Brain microvascular endothelial cell (primary cell): ENCODE data around the gene FAM131C.
A peak's percentile ranks its signal among the peaks of the same experiment; 100 is the strongest.

Source experiments
- DNase-seq: peaks from one replicate; pipeline ENCODE4 v3.0.0-alpha.2; 2020
- H3K27ac ChIP-seq: fragments of 250-450 bp; sonication (Bioruptor Pico); 2 replicates; pipeline ENCODE4 v1.5.1; 2020; ENCODE audit warnings: mild to moderate bottlenecking, moderate library complexity
- H3K27me3 ChIP-seq: fragments of 250-450 bp; sonication (Bioruptor Pico); replicated peaks from 2 replicates; pipeline ENCODE4 v1.5.1; 2020; ENCODE audit warnings: mild to moderate bottlenecking
- H3K36me3 ChIP-seq: fragments of 250-450 bp; sonication (Bioruptor Pico); replicated peaks from 2 replicates; pipeline ENCODE4 v1.5.1; 2020; ENCODE audit warnings: mild to moderate bottlenecking
- H3K4me3 ChIP-seq: 2 replicates; pipeline ENCODE4 v1.5.1; 2011; ENCODE audit warnings: low read depth, mild to moderate bottlenecking, control low read depth, low read length, moderate library complexity
- in situ Hi-C: cut with HindIII; loops from 2 replicates; pipeline ENCODE4 v1.10.0; 2017; ENCODE audit warnings: low sequenced_read_pairs, low pct_ligation_motif_present
- TF ChIP-seq, protein P1 (sequence below): IDR thresholded peaks from 2 replicates; pipeline ENCODE4 v1.5.1; 2011; ENCODE audit warnings: low read depth, mild to moderate bottlenecking, moderate library complexity, low read length, control low read depth, inconsistent platforms; ENCODE audit errors: missing control alignments

The FAM131C gene

DNA sequence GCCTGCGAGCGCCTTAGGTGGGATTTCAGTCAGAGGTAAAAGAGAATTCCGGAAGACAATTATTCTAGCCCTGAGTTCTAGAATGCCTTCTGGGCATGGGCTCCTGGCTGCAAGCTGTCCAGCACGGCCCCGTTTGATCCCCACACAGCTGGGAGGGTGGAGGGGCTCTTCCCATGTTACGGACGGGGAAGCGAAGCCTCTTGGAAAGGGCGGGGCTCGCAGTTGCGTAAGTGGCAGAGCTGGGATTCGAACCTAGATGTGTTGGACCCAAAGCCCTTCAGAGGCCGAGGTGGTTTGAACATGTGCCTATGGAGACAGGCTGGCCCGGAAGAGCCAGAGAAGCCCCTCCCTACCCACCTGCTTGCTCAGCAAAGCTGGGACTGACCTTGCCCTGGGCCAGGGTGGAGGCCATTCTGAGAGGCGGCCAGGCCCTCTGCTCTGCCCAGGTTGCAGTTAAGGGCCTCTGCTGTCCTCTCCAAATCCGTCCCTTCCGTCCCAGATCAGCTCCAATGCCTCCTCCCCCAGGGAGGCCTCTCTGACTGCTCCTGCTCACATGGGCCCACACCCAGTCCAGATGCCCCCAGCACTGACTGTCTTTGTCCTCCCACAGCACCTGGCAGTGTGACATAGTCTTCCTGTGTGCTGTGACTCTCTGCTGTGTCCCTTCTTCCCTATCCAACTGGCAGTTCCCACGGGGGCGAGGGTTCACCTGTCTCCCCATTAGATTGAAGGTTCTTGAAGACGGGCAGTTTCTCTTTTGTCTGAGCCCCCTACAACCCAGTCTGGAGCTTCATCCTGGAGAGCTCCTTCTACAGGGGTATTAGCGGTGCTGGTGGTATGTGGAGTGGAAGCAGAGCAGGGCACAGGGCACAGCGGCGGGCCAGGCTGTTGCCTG, 54.5 kb downstream of the FAM131C start:
- in situ Hi-C loops: no loop called here
- no peak for DNase-seq
- Histone ChIP-seq H3K4me3 (no peak overlapping the region), H3K27ac (no peak overlapping the region), H3K27me3 (no peaks in the 10 kb centered on the region), H3K36me3 (no peaks in the 10 kb centered on the region)
- TF ChIP-seq, protein P1, sequence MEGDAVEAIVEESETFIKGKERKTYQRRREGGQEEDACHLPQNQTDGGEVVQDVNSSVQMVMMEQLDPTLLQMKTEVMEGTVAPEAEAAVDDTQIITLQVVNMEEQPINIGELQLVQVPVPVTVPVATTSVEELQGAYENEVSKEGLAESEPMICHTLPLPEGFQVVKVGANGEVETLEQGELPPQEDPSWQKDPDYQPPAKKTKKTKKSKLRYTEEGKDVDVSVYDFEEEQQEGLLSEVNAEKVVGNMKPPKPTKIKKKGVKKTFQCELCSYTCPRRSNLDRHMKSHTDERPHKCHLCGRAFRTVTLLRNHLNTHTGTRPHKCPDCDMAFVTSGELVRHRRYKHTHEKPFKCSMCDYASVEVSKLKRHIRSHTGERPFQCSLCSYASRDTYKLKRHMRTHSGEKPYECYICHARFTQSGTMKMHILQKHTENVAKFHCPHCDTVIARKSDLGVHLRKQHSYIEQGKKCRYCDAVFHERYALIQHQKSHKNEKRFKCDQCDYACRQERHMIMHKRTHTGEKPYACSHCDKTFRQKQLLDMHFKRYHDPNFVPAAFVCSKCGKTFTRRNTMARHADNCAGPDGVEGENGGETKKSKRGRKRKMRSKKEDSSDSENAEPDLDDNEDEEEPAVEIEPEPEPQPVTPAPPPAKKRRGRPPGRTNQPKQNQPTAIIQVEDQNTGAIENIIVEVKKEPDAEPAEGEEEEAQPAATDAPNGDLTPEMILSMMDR: no peak

DNA sequence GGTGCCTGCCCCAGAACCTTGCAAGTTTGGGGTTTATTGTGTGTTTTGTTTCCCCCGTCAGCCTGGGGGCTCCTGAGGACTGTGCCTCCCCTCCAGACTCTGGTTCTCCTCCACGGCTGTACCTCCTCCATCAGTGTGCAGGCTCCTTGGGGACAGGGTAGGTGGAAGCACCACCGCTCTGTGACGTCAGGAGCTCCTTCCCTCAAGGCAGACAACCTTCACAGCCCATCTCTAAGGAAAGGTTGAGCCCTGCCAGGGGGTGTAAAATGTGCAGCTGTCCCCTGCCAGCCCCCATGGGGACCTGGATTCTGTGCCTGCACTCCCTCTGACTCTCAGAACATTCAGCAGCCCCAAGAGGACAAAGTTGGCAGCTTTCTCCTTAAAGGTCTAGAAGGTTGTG, 55.1 kb downstream of the FAM131C start:
- in situ Hi-C loops: no loop called here
- Histone ChIP-seq H3K27ac (no peak overlapping the region), H3K4me3 (no peak overlapping the region), H3K36me3 (no peaks in the 10 kb centered on the region), H3K27me3 (no peaks in the 10 kb centered on the region)
- TF ChIP-seq, protein P1: no peak
- DNase-seq: no peak

DNA sequence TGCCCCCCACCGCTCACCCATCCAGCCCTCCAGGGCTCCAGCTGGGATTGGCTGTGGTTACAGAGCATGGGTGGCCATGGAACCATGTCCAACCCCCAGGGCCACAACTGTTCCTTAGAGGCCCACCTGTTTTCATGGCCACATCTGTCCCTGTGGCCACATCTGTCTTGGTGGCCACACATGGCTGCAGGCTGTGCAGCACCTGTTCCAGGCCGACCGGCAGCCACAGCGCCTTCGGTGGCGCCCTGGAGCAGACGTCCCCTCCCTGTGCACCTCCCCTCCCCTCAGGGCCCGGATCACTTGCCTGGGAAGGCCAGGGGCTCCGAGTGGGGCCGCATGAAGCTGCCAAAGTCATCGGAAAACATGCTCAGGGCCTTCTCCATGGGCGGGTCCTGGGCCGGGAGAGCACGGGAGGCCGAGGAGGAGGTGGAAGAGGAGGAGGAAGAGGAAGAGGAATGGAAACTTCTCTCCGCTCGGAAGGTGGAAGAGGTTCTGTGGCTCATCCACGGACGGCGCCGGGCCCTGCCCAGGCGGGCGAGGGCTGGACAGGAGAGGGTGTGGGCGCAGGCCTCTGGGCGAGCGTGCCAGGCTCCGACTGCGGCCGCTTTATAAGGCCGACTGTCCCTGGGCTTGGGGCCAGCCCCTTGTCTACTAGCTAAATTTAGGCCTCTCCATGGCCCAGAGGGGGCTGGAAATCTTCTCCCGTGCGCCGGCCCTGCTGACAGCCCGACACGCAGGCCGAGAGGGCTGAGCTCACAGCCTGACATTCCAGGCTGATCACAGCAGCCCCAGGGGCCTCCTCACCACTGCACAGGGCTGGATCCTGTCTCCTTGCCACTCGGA, 55.8 kb downstream of the FAM131C start, which contains the start of gene HSPB7:
Gene HSPB7 (minus strand): TSS at position 583 of the 843 bp plus-strand sequence. CDS start 80 bp downstream, at position 503.
- Histone ChIP-seq H3K36me3 (no peaks in the 10 kb centered on the region), H3K4me3 (no peak within 1 kb of the TSS), H3K27ac (no peak within 1 kb of the TSS), H3K27me3 (no peaks in the 10 kb centered on the region)
- TF ChIP-seq, protein P1: no peak
- peak; percentile 60 for DNase-seq
- in situ Hi-C loops: no loop called here

DNA sequence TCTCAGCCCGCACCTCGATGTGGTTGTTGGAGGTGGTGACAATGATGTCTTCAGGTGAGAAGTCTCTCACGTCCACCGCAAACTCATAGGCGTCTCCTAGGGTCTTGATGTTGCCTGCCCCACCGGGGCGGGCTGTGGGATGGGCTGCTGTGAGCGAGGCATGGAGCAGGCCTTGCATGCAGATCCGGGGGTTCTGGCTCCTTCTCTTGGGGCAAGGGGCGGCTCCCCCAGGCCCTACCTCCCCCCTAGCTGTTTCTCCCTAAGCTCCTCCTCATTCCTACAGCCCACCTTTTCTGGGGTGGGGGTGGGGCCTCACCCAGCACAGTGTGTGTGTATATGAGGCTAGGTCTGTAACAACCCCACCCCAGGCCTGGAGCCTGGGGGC, 56.4 kb downstream of the FAM131C start:
- H3K4me3 ChIP-seq: no peak overlapping the region
- no peak for DNase-seq
- H3K36me3 ChIP-seq: no peaks in the 10 kb centered on the region
- H3K27me3 ChIP-seq: no peaks in the 10 kb centered on the region
- in situ Hi-C loops: no loop called here
- TF ChIP-seq, protein P1: no peak
- no peak overlapping the region for H3K27ac ChIP-seq

DNA sequence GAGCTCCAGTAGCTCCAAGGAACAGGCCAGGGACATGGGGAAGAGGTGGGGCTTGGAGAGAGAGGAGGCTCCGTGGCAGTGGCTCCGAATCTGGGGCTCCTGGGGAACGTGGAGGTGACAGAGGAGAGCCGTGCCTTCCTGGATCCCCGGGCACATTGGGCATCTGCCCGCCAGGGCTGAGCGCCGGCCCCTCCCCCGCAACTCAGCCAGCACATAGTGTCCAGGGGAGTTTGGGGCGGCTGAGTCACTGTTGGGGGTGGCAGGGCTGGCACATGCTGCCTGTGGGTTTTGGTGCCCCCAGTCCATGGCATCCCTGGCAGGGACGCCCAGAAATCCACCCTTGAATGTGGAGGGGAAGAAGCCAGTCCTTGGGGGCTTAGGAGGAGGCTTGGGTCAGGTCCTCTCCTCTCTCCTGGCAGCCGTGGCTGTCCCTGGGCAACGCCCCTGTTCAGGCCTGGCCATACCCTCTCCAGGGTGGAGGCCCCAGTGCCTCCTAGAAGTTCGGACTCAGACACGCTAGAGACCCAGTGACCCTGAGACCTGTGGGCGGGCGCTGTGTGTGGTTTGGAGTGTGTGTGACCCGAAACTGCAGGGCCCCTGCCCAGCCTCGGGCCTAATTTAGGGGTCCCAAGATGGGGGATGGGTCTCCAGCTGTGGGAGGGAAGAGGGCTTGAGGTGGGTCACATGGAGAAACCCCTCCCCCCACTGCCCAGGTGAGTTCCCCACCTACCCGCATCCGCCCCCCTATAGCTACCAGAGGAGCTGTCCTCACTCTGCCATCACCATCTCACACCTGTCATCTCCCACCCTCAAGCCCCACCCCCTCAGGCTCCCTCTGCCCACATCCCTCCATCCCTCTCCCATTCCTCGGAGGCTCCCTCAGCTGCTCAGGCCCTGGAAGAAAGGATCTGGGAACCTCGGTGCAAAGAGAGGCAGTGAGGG, 57.2 kb downstream of the FAM131C start:
- no peak overlapping the region for H3K27ac ChIP-seq
- DNase-seq: no peak
- no peak overlapping the region for H3K4me3 ChIP-seq
- H3K27me3 ChIP-seq: no peaks in the 10 kb centered on the region
- TF ChIP-seq, protein P1: no peak
- in situ Hi-C loops: no loop called here
- H3K36me3 ChIP-seq: no peaks in the 10 kb centered on the region
